H9 (cell line): Measurements from ENCODE around the gene PIP4K2A. TPM values are rescaled to one million over a fixed set of nuclear protein-coding genes. Genes with fewer than 3 reads are reported as not detected.
A peak's percentile ranks its signal among the peaks of the same experiment; 100 is the strongest.

Experiments
- DNase-seq: peaks from one replicate; pipeline ENCODE4 v3.0.0-alpha.2; 2017
- H2AFZ ChIP-seq: one replicate; pipeline ENCODE4 v1.6.1; 2013; ENCODE audit warnings: mild to moderate bottlenecking, low read length, control low read depth, moderate library complexity
- H2AK5ac ChIP-seq: 2 replicates; pipeline ENCODE4 v1.6.1; 2013; ENCODE audit warnings: low read length, control low read depth, mixed read lengths; ENCODE audit not compliant: insufficient read length
- H2BK120ac ChIP-seq: one replicate; pipeline ENCODE4 v1.6.1; 2013; ENCODE audit warnings: low read depth, mild to moderate bottlenecking, low read length, control low read depth, inconsistent platforms; ENCODE audit not compliant: poor library complexity, severe bottlenecking
- H2BK12ac ChIP-seq: 2 replicates; pipeline ENCODE4 v1.6.1; 2013; ENCODE audit warnings: low read length, control low read depth, mixed read lengths, low read depth; ENCODE audit not compliant: insufficient read length
- H2BK15ac ChIP-seq: 2 replicates; pipeline ENCODE4 v1.6.1; 2013; ENCODE audit warnings: low read depth, low read length, control low read depth
- H2BK20ac ChIP-seq: one replicate; pipeline ENCODE4 v1.6.1; 2013; ENCODE audit warnings: low read depth, mild to moderate bottlenecking, low read length, control low read depth, inconsistent platforms; ENCODE audit not compliant: poor library complexity, severe bottlenecking
- H2BK5ac ChIP-seq: 2 replicates; pipeline ENCODE4 v1.6.1; 2013; ENCODE audit warnings: low read length, control low read depth, mixed read lengths; ENCODE audit not compliant: insufficient read length
- H3K14ac ChIP-seq: 2 replicates; pipeline ENCODE4 v1.6.1; 2013; ENCODE audit warnings: low read length, control low read depth; ENCODE audit not compliant: insufficient read depth
- H3K18ac ChIP-seq: 2 replicates; pipeline ENCODE4 v1.6.1; 2013; ENCODE audit warnings: low read depth, mild to moderate bottlenecking, mixed read lengths, low read length, control low read depth; ENCODE audit not compliant: insufficient read length
- H3K23ac ChIP-seq: 2 replicates; pipeline ENCODE4 v1.6.1; 2013; ENCODE audit warnings: low read length, control low read depth, mixed read lengths, low read depth; ENCODE audit not compliant: insufficient read length
- H3K23me2 ChIP-seq: 2 replicates; pipeline ENCODE4 v1.6.1; 2013; ENCODE audit warnings: low read depth, mild to moderate bottlenecking, mixed read lengths, low read length, control low read depth; ENCODE audit not compliant: insufficient read length, poor library complexity, severe bottlenecking
- H3K27ac ChIP-seq: 2 replicates; pipeline ENCODE4 v1.5.1; 2013; ENCODE audit warnings: low read length, control low read depth, mixed read lengths, low read depth; ENCODE audit not compliant: insufficient read length
- H3K27me3 ChIP-seq: 2 replicates; pipeline ENCODE4 v1.6.1; 2013; ENCODE audit warnings: low read length, control low read depth, inconsistent platforms; ENCODE audit not compliant: insufficient read depth
- H3K4ac ChIP-seq: 2 replicates; pipeline ENCODE4 v1.6.1; 2013; ENCODE audit warnings: low read depth, mild to moderate bottlenecking, control low read depth, inconsistent platforms, low read length, moderate library complexity
- H3K4me1 ChIP-seq: 2 replicates; pipeline ENCODE4 v1.6.1; 2013; ENCODE audit warnings: low read length, control low read depth, inconsistent platforms; ENCODE audit not compliant: insufficient read depth
- H3K4me2 ChIP-seq: 2 replicates; pipeline ENCODE4 v1.6.1; 2013; ENCODE audit warnings: low read length, control low read depth, mixed read lengths; ENCODE audit not compliant: insufficient read length, insufficient read depth
- H3K56ac ChIP-seq: 2 replicates; pipeline ENCODE4 v1.6.1; 2013; ENCODE audit warnings: low read depth, mild to moderate bottlenecking, mixed read lengths, low read length, control low read depth; ENCODE audit not compliant: insufficient read length
- H3K79me1 ChIP-seq: 2 replicates; pipeline ENCODE4 v1.6.1; 2013; ENCODE audit warnings: low read depth, mild to moderate bottlenecking, moderate library complexity, low read length, control low read depth, inconsistent platforms; ENCODE audit not compliant: insufficient read depth, poor library complexity, severe bottlenecking
- H3K79me2 ChIP-seq: 2 replicates; pipeline ENCODE4 v1.6.1; 2013; ENCODE audit warnings: low read length, control low read depth, inconsistent platforms; ENCODE audit not compliant: insufficient read depth
- H3K9ac ChIP-seq: 2 replicates; pipeline ENCODE4 v1.6.1; 2013; ENCODE audit warnings: low read length, control low read depth, mixed read lengths; ENCODE audit not compliant: insufficient read length; ENCODE audit errors: extremely low read depth
- H3K9me3 ChIP-seq: one replicate; pipeline ENCODE4 v1.6.1; 2013; ENCODE audit warnings: low read depth, low read length, inconsistent platforms; ENCODE audit not compliant: control insufficient read depth
- H3T11ph ChIP-seq: one replicate; pipeline ENCODE4 v1.6.1; 2013; ENCODE audit warnings: mild to moderate bottlenecking, low read length, control low read depth, inconsistent platforms
- H4K20me1 ChIP-seq: one replicate; pipeline ENCODE4 v1.6.1; 2013; ENCODE audit not compliant: control insufficient read depth, insufficient read length, insufficient read depth
- H4K5ac ChIP-seq: 2 replicates; pipeline ENCODE4 v1.6.1; 2013; ENCODE audit warnings: low read depth, mild to moderate bottlenecking, mixed read lengths, low read length, control low read depth; ENCODE audit not compliant: insufficient read length
- H4K8ac ChIP-seq: replicated peaks from 2 replicates; pipeline ENCODE4 v1.6.1; 2013; ENCODE audit warnings: low read length, control low read depth, mixed read lengths, low read depth; ENCODE audit not compliant: insufficient read length
- H4K91ac ChIP-seq: 2 replicates; pipeline ENCODE4 v1.6.1; 2013; ENCODE audit warnings: low read depth, mild to moderate bottlenecking, moderate library complexity, mixed read lengths, low read length, control low read depth; ENCODE audit not compliant: insufficient read length
- H3K27ac Mint-ChIP-seq, 3 experiments: 2 replicates in 2 of 3; 3 replicates in 1 of 3; pipeline ENCODE4 v1.8.0; 2020 to 2021; ENCODE audit warnings: mixed read lengths in 3 of 3, mild to moderate bottlenecking in 1 of 3, moderate library complexity in 1 of 3
- H3K27me3 Mint-ChIP-seq: 2 replicates; pipeline ENCODE4 v1.8.0; 2021; ENCODE audit warnings: low read depth, mild to moderate bottlenecking, moderate library complexity, mixed read lengths
- H3K36me3 Mint-ChIP-seq, 3 experiments: 2 replicates in 2 of 3; 3 replicates in 1 of 3; pipeline ENCODE4 v1.8.0; 2020 to 2021; ENCODE audit warnings: low read depth in 3 of 3, mixed read lengths in 3 of 3; ENCODE audit not compliant: insufficient read depth in 1 of 3
- H3K4me1 Mint-ChIP-seq, 2 experiments: 2 replicates each; pipeline ENCODE4 v1.8.0; 2020; ENCODE audit warnings: mixed read lengths in 2 of 2
- H3K4me3 Mint-ChIP-seq, 2 experiments: 2 replicates in 1 of 2; 3 replicates in 1 of 2; pipeline ENCODE4 v1.8.0; 2020 to 2021; ENCODE audit warnings: mild to moderate bottlenecking in 2 of 2, mixed read lengths in 2 of 2, moderate library complexity in 1 of 2
- H3K9me3 Mint-ChIP-seq, 2 experiments: 2 replicates in 1 of 2; 3 replicates in 1 of 2; pipeline ENCODE4 v1.8.0; 2020; ENCODE audit warnings: mild to moderate bottlenecking in 2 of 2, mixed read lengths in 2 of 2, moderate library complexity in 1 of 2
- CTCF ChIP-seq: fragments of 200-600 bp; sonication (generic); conservative IDR thresholded peaks from 3 replicates; pipeline ENCODE4 v1.8.0; 2021; ENCODE audit warnings: antibody characterized with exemption, mild to moderate bottlenecking
- WGBS: extraction: QIAGEN DNeasy Blood & Tissue Kit; methylation state at CpG from one replicate; pipeline ENCODE4 v1.1.7; 2013; ENCODE audit warnings: missing lambda C conversion rate, low lambda C conversion rate, mixed read lengths; ENCODE audit not compliant: insufficient read length; ENCODE audit errors: extremely low coverage; 5-methylcytosine and 5-hydroxymethylcytosine counted together
- total RNA-seq: library from RNA; stranded (reverse); gene quantifications from 2 replicates; pipeline ENCODE4 v1.2.1, GENCODE V29; 2021

PIP4K2A gene
- total RNA-seq, 1 experiment from 2014 or later, result 33.6 TPM

DNA sequence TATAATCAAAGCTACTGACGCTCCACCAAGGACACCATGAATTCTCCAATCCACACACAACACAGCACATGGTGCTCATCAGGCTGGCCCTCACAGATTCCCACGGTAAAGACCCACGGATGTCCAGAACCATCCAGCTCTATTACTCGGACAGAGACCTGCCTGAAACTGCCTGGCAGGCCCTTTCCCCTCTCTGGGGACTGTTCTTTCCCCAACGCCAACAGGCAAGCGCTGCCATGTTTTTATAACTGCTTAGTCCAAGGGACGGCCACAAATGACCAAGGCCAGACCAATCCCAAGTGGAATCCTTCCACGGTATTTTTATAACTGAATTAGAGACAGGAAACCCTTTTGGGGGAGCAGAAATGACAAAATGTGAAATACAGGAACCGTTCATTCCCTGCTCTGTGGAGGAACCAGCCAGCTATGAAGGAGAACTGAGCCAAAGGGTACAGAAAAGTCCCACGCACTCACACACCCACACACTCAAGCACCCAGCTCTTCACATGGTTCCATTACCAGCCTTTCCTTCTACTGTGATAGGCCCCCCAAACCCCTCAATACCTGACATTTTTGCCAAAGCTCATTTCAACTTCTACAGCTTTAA is 4.1 kb downstream of the PIP4K2A start:
- Histone ChIP-seq H3K18ac (no peak overlapping the region), H3K4me1 (peaks cover 2% of the 10 kb centered on the region; the same call in 1 of the 2 replicates), H3K27me3 (no peaks in the 10 kb centered on the region; the same call in 1 of the 2 replicates), H3K14ac (0 out of 2 replicates have a peak overlapping the region, but pooled peaks have one; percentile 18), H2AK5ac (no peak overlapping the region), H4K8ac (no peak overlapping the region), H4K20me1 (no peaks in the 10 kb centered on the region), H3K9me3 (no peaks in the 10 kb centered on the region), H4K91ac (no peak overlapping the region), H2BK12ac (no peak overlapping the region), H2BK5ac (no peak overlapping the region), H3K79me2 (peaks cover 45% of the 10 kb centered on the region), H3K56ac (no peak overlapping the region), H4K5ac (no peak overlapping the region), H2AFZ (no peak overlapping the region), H3K9ac (no peak overlapping the region), H2BK120ac (no peak overlapping the region), H3K23me2 (peaks cover 12% of the 10 kb centered on the region), H3K79me1 (peaks cover 14% of the 10 kb centered on the region), H2BK15ac (no peak overlapping the region), H3K4me2 (no peak overlapping the region), H3K4ac (no peak overlapping the region), H3K27ac (no peak overlapping the region), H3K23ac (no peak overlapping the region), H3T11ph (no peak overlapping the region), H2BK20ac (no peak overlapping the region)
- no peak overlapping the region for H3K4me3 Mint-ChIP-seq
- no peak for TF ChIP-seq CTCF
- no CpG with 5 or more reads among the region's 10 CpGs for WGBS
- H3K4me1 Mint-ChIP-seq, result peaks cover 36 to 43% of the 10 kb centered on the region in 2 experiments
- peak overlapping the region; percentile 16 to 44 (median 44); a peak in 2 of 7 replicates for H3K27ac Mint-ChIP-seq
- H3K9me3 Mint-ChIP-seq, result no peaks in the 10 kb centered on the region; a peak in 1 of 5 replicates
- DNase-seq, result no peak
- peaks cover 6% of the 10 kb centered on the region for H3K27me3 Mint-ChIP-seq
- no peaks in the 10 kb centered on the region; a peak in 1 of 7 replicates for H3K36me3 Mint-ChIP-seq
